Measurements from ENCODE around the gene SAMD1. TPM values are rescaled to one million over a fixed set of nuclear protein-coding genes. Genes with fewer than 3 reads are reported as not detected.

The SAMD1 gene
- total and polyA plus RNA-seq, 9 of the 15 experiments (the other 6 are each of a cell fraction or from before 2014, with no cell fraction given) = 2.9 to 96.0 (median 43.5) TPM

DNA sequence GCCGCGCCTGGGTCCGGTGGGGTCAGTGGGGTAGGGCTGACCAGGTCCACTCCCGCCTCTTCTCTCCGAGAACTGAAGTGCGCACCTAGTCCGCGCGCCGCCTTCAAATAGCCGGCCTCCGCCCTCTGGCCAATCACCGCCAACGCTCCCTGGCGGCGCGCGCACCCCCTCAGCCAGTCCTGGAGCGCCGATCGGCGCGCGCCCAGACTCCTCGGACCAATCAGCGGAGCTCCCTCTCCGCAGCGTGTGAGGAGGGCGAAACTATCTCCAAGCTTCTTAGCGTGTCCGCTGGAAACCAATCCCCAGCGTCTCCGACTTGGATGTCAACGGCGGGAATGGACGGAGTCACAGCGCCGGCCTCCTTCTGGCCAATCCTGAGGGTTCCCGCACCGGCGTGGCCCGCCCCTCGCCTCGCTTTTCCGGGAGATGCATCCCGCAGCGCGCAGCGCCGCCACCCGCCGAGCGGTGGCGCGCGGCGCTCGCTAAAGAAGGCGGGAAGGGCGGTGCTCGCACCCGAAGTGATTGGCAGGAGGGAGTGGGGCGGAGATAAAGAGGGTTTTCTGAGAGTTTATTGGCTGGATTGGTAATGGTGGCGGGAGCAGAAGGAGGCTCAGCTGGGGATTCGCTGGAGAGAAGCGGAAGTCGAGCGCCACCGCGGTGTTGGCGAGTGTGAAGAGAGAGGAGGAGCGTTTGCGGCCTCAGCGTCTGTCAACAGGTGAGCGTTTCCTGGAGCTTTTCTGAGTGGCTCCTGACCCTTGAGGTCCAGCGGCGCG, 46.1 kb upstream of the SAMD1 start, which contains the start of gene ASF1B (continued):
- TF ChIP-seq ESRRA (IDR thresholded peaks at IDR 0.05; ENCODE audit: borderline replicate concordance, low read depth) (peak; percentile 64), RNF2 (IDR thresholded peaks at IDR 0.05) (no peak; the same call in 1 of the 2 replicates), CHD2 (IDR thresholded peaks at IDR 0.05; ENCODE audit: low read depth, low read length) (peak; percentile 74), ZNF431 (CRISPR knock-in tag; IDR thresholded peaks at IDR 0.05) (0 out of 2 replicates have a peak, but pooled peaks have one; percentile 44), THRAP3 (IDR thresholded peaks at IDR 0.05; ENCODE audit: borderline replicate concordance) (no peak), STAT5B (CRISPR knock-in tag; IDR thresholded peaks at IDR 0.05) (no peak), ZNF3 (CRISPR knock-in tag; IDR thresholded peaks at IDR 0.05) (no peak), ZNF644 (tag; IDR thresholded peaks at IDR 0.05; ENCODE audit: low read depth) (no peak), KDM2B (CRISPR knock-in tag; IDR thresholded peaks at IDR 0.05) (no peak), ZNF316 (IDR thresholded peaks at IDR 0.05) (no peak), FOS (IDR thresholded peaks at IDR 0.05; ENCODE audit: extremely low read depth, insufficient read length) (peak; percentile 92), ZNF232 (CRISPR knock-in tag; IDR thresholded peaks at IDR 0.05) (no peak), GATA2 (CRISPR knock-in tag; IDR thresholded peaks at IDR 0.05) (no peak), CBFB (CRISPR knock-in tag; IDR thresholded peaks at IDR 0.05) (peak; percentile 68; the same call in 1 of the 2 replicates), ZNF57 (CRISPR knock-in tag; IDR thresholded peaks at IDR 0.05) (no peak), BCL6 (CRISPR knock-in tag; IDR thresholded peaks at IDR 0.05) (no peak), CAMTA2 (CRISPR knock-in tag; conservative IDR thresholded peaks at IDR 0.05) (no peak), HDAC6 (IDR thresholded peaks at IDR 0.05; ENCODE audit: low read depth, low read length) (no peak), ZNF518B (CRISPR knock-in tag; IDR thresholded peaks at IDR 0.05) (no peak)
- TF ChIP-seq, protein P1, sequence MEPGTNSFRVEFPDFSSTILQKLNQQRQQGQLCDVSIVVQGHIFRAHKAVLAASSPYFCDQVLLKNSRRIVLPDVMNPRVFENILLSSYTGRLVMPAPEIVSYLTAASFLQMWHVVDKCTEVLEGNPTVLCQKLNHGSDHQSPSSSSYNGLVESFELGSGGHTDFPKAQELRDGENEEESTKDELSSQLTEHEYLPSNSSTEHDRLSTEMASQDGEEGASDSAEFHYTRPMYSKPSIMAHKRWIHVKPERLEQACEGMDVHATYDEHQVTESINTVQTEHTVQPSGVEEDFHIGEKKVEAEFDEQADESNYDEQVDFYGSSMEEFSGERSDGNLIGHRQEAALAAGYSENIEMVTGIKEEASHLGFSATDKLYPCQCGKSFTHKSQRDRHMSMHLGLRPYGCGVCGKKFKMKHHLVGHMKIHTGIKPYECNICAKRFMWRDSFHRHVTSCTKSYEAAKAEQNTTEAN (CRISPR knock-in tag; IDR thresholded peaks at IDR 0.05) = no peak
- TF ChIP-seq, protein P2, sequence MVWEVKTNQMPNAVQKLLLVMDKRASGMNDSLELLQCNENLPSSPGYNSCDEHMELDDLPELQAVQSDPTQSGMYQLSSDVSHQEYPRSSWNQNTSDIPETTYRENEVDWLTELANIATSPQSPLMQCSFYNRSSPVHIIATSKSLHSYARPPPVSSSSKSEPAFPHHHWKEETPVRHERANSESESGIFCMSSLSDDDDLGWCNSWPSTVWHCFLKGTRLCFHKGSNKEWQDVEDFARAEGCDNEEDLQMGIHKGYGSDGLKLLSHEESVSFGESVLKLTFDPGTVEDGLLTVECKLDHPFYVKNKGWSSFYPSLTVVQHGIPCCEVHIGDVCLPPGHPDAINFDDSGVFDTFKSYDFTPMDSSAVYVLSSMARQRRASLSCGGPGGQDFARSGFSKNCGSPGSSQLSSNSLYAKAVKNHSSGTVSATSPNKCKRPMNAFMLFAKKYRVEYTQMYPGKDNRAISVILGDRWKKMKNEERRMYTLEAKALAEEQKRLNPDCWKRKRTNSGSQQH (CRISPR knock-in tag; IDR thresholded peaks at IDR 0.05) = no peak
- TF ChIP-seq, protein P3, sequence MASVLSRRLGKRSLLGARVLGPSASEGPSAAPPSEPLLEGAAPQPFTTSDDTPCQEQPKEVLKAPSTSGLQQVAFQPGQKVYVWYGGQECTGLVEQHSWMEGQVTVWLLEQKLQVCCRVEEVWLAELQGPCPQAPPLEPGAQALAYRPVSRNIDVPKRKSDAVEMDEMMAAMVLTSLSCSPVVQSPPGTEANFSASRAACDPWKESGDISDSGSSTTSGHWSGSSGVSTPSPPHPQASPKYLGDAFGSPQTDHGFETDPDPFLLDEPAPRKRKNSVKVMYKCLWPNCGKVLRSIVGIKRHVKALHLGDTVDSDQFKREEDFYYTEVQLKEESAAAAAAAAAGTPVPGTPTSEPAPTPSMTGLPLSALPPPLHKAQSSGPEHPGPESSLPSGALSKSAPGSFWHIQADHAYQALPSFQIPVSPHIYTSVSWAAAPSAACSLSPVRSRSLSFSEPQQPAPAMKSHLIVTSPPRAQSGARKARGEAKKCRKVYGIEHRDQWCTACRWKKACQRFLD (CRISPR knock-in tag; IDR thresholded peaks at IDR 0.05) = peak; percentile 68; the same call in 1 of the 2 replicates
